ENCODE measurements around the gene USE1. TPM values are rescaled to one million over a fixed set of nuclear protein-coding genes. Genes with fewer than 3 reads are reported as not detected.

Gene USE1
- total RNA-seq, 1 donor from 2014 or later: 30.7 TPM

Other genes with a start within 250 kb of the USE1 start
- 14.1 TPM for gene CPAMD8, start 188.5 kb upstream of the USE1 start, total RNA-seq
- 4.5 TPM for gene HAUS8, start 139.9 kb upstream of the USE1 start, total RNA-seq
- 32.4 TPM for gene MYO9B, start 139.6 kb upstream of the USE1 start, total RNA-seq
- gene OCEL1, start 10.9 kb downstream of the USE1 start, total RNA-seq: 22.4 TPM
- 77.3 TPM for gene NR2F6, start 30.6 kb downstream of the USE1 start, total RNA-seq
- 7.9 TPM for gene USHBP1, start 49.4 kb downstream of the USE1 start, total RNA-seq
- 77.9 TPM for gene BABAM1, start 52.1 kb downstream of the USE1 start, total RNA-seq
- 0.13 TPM for gene ANKLE1, start 66.5 kb downstream of the USE1 start, total RNA-seq
- 12.2 TPM for gene ABHD8, start 88.1 kb downstream of the USE1 start, total RNA-seq
- 224 TPM for gene MRPL34, start 90.5 kb downstream of the USE1 start, total RNA-seq
- gene DDA1, start 94.2 kb downstream of the USE1 start, total RNA-seq: 27.4 TPM
- gene ANO8, start 119.5 kb downstream of the USE1 start, total RNA-seq: 8.3 TPM
- 9.3 TPM for gene GTPBP3, start 122.2 kb downstream of the USE1 start, total RNA-seq
- 18.1 TPM for gene PLVAP, start 162.0 kb downstream of the USE1 start, total RNA-seq
- not detected for gene CCDC194, start 178.8 kb downstream of the USE1 start, total RNA-seq
- 46.5 TPM for gene BST2, start 190.3 kb downstream of the USE1 start, total RNA-seq
- 20.3 TPM for gene MVB12A, start 204.7 kb downstream of the USE1 start, total RNA-seq
- gene TMEM221, start 233.3 kb downstream of the USE1 start, total RNA-seq: 0.11 TPM
- 0.24 TPM for gene NXNL1, start 245.6 kb downstream of the USE1 start, total RNA-seq

Measured in Right ventricle myocardium superior (tissue), 1 donor.